Stimulated activated CD8-positive, alpha-beta memory T cell treated with anti-CD3 and anti-CD28 coated beads, Interleukin-2, amount 100 ng/mL, for 48 hours (primary cell): Measurements from ENCODE around the gene FBXL17.

Source experiments
- DNase-seq, 2 donors: peaks; one replicate each; pipeline ENCODE4 v3.0.0-alpha.2; 2020; ENCODE audit warnings: low read depth in 2 of 2

Gene FBXL17

DNA sequence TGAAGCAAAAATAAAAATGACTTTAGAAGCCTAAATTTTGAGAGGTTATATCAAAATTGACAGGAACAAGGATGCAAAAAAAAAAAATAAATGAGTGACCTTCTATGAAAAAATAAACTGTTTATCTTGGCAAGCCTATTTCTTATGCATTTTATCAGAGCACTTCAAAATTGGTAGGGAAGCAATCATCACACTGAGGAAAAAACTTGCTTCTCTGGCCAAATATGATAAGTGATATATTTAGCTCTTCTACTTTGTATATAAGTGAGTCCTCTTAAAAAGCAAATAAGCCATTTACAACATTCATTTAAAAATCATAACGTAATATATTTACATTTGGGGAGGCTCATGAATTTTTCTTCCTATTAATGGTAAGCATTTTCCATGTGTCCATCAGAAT, 287.1 kb downstream of the FBXL17 start:
- DNase-seq: no peak

DNA sequence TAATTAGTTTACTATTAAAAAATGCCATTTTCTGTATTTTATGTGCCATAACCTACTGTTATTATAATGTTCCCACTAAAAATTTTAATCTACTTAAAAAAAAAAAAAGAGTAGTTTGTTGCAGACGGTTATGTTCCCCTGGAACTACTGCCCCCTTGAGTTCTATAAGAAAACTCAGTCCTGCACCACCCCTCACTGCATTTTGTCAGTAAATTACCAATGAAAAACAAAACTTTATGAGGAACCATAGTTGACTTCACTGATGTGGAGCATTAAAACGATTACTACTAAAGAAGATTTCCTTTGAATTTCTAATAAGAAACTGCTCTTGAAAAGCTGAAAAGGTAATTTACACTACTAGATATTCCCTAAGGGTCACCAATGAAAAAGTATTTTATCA, 288.7 kb downstream of the FBXL17 start:
- no peak for DNase-seq

DNA sequence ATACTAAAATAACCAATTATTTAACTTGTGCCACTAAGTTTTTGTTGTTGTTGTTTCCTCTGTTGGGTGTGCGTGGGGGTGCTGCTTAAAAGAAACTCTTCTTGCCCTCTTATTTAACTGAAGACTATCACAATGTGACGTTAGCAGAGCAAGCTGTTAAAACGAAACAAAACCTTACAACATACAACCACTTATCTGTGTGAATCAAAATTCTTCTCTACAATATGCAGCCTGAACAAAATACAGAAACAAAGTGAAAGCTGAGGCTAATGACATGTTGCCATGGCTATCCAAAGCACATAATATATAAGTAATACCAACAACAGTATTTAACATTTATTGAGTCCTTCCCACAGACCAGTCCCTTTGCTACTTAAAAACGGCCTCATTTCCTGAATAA, 291.0 kb downstream of the FBXL17 start:
- no peak for DNase-seq

DNA sequence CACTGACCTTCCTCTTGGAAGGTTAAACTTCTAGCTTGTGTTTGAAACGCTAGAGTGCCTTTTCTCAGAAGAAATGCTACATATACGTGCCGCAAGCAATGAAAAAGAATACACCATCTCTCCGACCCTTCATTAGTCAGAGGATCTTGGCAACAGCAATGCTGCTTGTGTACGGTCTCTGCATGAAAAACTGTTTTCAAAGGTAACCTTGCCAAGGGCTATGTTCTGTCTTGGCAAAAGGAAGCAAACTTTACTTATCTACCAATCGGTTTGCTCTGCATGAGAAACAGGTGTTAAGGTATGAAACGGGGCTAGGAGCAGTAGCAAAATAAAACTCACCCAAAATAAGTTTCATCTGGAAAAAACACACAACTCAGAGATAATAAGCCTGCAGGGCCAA, 297.8 kb downstream of the FBXL17 start:
- no peak for DNase-seq

DNA sequence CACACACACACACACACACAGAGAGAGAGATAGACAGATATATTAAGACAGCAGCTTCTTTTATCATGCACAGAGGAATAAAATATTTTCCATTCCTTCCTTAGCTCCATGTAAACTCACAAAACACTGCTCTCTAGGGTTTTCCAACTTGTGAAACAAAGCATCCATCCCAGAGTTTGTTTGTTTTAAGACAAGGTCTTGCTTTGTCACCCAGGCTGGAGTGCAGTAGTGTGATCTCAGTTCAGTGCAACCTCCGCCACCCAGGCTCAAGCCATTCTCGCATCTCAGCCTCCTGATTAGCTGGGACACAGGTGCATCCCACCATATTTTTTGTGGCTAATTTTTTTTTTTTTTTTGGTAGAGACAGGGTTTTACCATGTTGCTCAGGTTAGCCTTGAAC, 298.7 kb downstream of the FBXL17 start:
- DNase-seq: no peak

DNA sequence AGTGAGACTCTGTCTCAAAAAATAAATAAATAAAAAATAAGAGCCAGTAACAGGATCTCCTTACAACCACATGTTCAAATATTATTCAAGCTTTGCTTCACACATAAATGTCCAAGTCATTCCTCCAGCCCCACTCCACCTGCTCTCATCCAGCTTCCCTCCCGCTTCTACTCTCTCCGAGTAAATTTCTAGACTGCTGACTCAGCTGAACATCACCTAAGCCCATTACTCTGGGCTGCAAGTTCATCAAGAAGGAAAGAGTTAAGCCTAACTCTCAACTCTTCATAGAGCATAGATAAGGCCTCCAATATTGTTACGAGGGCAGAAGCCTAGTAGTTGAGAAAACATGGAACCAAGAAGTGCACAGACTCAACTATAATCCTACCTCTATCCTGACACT, 300.2 kb downstream of the FBXL17 start:
- DNase-seq: no peak

DNA sequence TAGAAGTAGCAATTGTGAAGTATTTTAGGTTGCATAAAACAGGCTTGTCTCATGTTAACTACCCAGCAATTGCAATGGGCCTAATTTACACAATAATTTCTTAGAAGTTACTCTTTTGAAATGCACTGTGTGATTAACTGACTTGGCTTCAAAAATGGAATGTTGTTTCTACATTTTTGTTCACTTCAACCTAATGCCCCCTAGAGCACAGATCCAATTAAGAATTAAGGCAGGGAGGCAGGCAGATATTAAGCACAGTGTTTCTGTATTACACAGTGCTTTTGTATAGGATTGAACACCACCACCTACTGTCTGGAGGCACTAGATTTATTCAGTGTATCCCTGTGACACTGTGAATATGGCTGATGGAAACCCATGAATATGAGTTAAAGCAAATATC, 302.1 kb downstream of the FBXL17 start:
- no peak for DNase-seq

DNA sequence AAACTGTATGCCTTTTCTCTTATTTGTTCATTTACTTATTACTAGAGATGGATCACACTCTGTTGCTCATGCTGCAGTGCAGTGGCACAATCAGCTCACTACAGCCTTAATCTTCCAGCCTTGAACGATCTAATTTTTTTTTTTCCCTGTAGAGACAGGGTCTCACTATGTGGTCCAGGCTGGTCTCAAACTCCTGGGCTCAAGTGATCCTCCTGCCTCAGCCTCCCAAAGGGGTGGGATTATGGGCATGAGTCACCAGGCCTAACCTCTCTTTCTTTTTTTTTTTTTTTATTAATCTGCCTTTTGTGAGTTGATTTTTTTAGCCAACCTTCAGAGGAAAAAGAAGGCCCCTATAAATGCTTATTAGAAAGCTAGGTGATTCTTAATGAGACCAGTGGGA, 303.0 kb downstream of the FBXL17 start:
- DNase-seq: no peak

DNA sequence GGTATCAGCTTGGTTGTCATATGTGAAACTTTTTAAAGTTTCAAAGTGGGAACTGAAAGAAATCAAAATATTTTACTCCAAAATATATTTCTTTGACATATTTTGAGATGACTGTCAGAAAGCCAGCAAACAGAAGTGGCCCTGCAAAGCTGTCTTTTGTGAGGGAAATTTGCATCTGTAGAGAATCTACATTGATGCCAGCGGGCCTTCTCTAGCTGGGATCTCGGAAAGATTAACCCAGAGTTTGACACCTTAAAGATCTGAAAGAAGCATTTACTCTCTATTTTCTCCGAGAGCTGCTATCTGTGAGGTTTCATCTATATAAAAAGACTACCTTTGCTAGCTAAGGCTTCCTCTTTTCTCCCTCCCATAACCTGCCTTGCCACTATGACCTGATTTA, 303.6 kb downstream of the FBXL17 start:
- no peak for DNase-seq

DNA sequence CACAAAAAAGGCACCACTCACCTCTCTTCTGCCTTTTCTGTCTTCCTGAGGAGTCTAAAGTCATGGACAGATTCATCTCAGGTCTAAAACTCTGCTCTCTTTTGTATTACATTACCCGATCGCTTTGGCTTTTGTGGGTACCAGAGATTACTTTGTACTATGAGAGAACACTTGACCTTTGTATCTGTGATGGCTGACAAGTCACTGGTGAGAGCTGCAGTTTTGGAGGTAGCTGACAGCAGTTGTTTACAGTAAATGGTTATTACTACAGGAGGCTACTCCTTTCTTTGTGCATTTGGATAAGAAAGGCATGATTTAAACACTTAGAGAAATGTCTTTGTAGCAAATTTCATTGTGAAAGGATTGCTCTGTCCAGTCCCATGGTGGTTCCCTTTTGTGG, 307.3 kb downstream of the FBXL17 start:
- no peak for DNase-seq

DNA sequence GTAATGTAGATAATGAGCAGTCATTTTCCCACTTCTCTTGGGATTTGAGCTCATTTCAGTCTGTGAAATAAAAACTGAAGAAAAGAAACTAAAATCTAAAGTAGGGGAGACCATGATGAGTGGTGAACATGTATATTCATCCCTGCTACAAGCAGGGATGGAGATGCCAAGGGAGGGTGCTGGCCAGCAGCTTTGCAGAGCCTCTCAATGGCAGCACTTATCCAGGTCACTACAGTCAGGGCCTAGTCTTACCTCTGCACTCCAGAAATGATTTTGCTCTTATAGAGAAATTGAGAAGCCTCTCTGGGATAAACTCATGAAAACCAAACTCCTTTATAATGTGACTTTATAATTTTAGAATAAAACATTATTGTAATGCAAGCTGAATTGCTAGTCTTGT, 317.6 kb downstream of the FBXL17 start:
- no peak for DNase-seq

DNA sequence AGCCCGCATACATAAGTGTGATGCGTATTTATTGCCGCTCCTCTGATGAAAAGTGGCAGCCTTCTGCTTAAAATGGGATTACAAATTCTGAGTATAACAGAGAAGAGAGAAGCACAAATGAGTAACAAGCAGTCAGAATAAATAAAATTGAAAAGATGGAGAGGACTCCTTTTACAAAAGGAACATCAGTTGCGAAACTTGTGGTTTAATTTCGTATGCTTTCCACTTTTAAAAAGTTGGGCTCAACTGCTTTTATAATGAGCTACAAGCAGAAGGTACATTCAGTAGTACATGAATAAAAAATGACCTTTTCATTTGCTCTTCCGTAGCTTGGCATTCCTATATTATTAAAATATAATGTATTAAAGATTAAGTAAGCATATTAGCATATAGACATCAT, 320.0 kb downstream of the FBXL17 start:
- no peak for DNase-seq

DNA sequence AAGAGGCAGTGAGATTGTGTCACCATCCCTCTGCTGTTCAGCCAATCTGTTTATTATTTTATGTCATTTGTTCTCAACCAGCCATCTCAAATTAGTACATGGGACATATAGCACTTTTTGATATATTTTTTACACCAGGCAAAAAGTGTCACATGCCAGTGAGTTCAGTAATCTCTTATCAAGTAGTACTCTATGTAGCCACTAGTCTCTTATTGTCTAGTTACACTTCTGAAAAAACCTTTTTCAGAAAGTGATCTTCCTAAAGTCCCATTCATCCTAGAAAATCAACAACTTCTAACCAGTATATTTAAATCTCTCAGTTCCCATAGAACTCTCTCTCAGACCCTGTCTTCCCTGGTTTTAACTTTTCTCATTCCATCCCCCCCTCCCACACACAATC, 321.6 kb downstream of the FBXL17 start:
- DNase-seq: no peak

DNA sequence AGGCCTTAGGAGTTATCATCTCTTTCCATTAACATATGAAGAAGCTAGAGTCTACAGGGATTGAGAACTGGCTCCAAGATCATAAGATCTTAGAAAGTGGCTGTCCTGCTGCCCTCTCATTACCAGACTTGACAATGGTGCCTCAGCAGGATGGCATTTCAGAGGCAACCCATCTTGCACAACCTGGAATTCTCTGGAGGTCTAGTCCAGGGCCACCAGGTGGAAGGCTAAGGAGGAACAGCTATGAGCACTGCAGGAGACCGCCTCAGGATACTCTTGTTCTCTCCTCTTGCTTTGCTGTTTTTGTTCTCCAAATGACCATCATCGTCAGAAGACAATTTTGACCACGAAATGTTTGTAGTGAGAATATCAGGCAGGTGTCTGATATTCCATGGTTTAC, 322.6 kb downstream of the FBXL17 start:
- no peak for DNase-seq

DNA sequence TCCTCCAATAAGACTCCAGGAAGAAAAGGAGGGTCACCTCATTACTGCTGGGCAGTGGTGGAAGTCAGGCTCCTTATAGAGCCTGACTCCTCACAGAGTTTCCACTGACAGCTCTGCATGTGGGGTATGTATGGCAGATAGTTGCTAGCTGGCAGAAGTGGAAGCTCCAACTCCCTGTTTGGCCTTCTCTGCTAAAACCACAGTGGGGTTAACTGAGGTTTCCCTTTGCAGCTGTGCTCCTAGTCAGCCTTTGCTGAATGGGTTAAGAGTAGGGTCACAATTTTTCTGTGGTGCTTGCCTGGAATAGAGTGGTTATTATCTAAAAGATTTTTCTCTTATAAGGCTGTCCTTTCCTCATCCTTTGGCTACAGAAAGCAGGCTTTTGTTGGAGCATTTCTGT, 327.5 kb downstream of the FBXL17 start:
- DNase-seq: no peak

DNA sequence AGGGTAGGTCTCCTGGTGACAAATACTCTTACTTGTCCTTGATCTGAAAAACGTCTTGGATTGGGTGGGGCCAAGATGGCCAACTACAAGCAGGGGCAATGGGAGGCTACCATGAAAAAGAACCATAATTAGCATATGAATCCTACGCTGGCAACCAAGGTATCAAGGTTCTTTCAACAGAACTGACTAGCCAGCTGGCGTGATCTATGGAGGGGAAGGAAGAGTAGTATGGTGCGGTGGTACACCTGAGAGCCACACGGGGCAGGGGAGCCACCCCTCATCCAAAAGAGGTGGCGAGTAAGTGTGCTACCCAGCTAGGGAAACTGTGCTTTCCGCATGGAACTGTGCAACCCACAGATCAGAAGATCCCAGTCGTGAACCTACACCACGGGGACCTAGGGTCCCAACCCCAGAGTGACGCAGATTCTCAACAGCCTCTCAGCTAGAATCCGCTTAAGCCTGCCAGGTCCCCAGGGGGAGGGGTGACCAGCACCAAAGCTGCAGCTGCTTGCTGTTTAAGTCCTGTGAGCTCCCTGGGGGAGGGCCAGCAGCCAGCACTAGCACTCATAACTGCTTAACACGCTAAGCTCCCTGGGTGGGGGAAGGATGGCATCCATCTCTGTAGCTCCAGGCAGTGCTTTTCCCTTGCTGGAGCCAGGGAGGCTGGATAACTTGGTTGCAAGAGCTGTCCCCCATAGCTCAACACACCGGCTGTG, 334.8 kb downstream of the FBXL17 start:
- DNase-seq: no peak

DNA sequence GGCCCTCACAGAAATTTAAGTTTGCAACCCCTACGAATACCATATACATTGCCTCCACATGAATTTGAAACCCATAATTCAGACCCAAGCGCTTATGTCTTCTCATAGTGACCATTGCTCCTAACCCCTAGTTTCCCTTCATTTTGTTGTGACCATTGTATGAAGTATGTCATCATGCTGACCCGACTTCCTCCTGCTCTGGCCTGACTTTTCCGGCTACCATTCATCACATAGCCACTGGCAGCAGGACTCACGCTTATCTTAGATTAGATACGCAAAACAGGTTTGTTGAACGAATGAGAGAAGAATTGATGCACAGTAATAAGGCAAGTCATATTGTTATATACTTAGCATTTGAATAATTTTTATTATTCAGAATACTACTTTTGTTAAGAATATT, 345.4 kb downstream of the FBXL17 start:
- no peak for DNase-seq

DNA sequence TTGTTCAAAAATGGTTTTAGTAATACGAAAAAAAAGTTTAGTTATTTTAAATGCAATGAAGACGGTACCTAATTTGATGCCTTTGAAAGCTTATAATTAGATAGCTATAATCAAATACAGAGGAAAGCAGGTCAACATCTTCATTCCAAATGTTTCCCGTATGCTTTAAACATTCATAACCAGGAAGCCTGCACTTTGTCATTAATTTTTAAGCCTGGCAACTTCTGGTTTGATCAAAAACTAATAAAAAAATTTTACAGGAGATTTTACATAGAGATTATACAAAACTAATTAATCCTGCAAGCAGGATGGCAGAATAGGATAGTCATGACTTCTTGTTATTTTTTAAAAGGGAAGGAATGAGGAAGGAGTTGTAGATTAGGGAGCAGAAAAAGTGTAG, 353.0 kb downstream of the FBXL17 start:
- no peak for DNase-seq

DNA sequence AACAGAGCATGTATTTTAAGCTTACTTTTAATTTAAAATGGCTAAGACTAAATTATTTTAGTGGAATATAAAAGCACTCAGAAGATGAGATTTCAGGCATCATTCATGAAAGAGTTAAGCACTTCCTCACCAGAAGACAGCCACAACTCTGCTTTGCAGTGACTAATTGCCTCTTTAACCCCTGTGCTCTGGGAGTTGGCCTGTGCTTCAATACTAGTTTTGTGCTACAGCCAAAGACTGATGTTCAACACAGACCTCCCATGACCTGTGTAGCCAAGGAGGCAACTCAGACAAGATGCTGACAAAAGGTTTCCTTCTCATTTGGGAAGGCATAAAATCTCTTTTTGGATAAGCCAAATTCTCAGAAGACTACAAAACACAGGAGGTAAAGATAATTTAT, 353.5 kb downstream of the FBXL17 start:
- DNase-seq: no peak

DNA sequence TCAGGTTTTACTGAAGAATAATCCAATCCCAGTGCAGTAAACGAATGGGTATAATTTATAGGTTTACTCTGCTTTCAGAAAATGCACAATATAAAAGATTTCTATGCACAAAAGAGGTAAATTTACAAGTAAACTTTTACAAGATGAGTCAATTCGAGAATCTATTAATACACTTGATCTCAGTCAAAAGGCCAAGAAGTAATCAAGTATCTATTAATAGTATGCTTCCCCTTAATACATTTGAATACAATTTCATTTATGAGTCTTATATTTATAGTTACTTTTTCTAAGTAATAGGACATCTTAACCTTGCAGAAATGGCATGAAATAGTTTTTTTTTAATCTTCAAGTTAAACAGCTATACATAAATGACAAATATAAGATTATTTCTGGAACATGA, 355.9 kb downstream of the FBXL17 start:
- no peak for DNase-seq

DNA sequence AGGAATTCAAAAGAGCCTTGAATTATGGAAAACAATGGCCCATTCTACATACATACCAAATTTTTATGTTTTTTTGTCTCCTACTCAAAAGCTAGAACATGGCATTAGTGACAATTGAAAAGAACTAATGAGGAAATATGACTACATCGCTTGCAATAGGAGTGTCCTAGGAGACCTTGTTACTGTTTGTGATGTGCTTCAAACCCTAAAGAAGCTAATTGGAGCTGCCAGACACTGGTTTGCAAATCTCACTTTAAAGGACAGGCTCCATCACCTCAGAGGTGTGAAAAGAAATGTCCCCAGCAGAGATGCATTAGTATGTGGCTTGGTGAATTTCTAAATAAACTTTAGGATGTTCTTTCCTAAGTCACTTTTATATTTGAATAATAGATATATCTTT, 356.9 kb downstream of the FBXL17 start:
- no peak for DNase-seq

DNA sequence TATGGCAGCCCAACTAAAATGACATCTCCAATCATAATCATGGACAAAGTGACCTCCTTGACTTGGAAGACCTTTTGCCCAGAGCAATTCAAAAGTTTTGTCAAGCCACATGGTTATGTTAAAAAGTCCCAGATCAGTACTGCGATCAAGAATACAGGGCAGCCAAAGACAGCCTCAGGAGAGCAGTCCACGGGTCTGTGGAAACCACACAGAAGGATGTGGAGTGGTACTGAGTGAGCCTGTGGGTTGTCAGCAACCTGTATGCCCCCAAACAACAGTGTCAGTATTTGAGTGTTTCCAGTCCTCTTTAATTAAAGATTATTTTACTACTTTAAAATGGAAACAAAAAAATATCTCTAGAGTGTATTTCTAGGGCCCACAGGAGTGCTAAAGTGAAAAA, 365.8 kb downstream of the FBXL17 start:
- DNase-seq: no peak

DNA sequence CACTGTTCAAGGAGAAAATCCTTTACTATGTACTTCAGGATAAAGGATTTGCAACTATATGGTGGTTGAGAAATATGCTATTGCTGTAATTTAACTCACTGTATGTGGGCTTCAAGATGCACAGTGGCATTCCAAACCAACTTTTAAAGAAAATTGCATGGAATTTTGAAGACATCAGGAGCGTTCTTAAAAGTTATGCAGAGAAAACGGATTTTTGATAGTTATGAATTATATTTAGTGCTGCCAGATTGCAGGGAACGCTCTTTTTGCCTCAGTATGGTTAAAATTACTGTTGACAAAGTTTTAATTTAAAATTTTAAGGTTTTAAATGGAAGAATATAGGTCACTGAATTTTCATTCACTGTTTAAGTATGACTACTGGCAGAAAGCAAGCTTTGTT, 375.1 kb downstream of the FBXL17 start:
- DNase-seq: no peak

DNA sequence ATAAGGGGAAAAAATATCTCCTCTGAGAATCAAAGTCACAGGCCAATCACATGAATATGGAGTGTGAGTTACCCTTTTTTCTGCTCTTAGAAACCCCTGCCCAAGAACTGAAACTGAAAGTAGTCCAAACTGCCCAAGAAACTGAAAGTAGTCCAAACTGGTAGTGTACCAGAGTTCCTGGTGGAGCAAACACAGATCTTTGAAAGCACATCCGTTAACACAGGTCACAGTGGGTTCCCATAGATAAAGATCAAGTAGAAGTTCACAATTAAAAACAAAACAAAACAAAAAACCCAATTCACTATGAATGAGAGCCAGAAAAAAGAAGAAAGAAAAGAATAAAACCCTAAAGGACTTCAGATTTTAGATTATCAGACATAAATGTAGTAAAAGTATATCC, 378.7 kb downstream of the FBXL17 start:
- DNase-seq: no peak

DNA sequence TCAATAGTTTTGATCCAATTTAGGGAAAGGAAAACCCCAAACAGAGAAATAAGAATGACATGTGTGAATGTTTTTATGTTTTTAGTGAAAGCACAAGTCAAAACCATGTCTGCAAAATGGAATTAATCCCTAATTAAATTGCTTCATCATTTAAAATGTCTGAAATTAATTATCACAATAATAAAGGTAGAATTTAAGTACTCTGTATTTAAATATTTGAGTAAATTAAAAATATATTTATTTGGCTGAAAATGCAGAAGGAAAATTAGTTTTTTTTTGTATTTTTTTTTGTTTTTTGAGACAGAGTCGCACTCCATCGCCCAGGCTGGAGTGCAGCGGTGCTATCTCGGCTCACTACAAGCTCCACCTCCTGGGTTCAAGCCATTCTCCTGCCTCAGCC, 380.7 kb downstream of the FBXL17 start:
- no peak for DNase-seq
